Esophagus mucosa (tissue), 1 donor: ENCODE data around the gene BFSP2. TPM values are rescaled to one million over a fixed set of nuclear protein-coding genes. Genes with fewer than 3 reads are reported as not detected.

ENCODE experiments used
- ATAC-seq: fragments of 200-7000 bp; cut with Tn5 transposase; one replicate; pipeline ENCODE4 v1.9.1; 2020
- total RNA-seq: library from RNA; stranded (reverse); gene quantifications from one replicate; pipeline ENCODE4 v1.2.4, GENCODE V29; 2023
- donor health status: DM: yes; HTN: yes; CAD: no.

BFSP2 gene
- total RNA-seq, 1 donor from 2014 or later: not detected

- ATAC-seq: peak; percentile 66
These were observed 15.4 kb upstream of the BFSP2 start for GRCh38 chr3:133384331-133385027.

- ATAC-seq: no peak
These were observed 13.0 kb upstream of the BFSP2 start for GRCh38 chr3:133386876-133387275.

- no peak for ATAC-seq
These were observed 12.5 kb upstream of the BFSP2 start for GRCh38 chr3:133387341-133387740.

GRCh38 chr3:133388696-133389395 is 11.0 kb upstream of the BFSP2 start:
- no peak for ATAC-seq

- no peak for ATAC-seq
These were observed 9.1 kb upstream of the BFSP2 start for GRCh38 chr3:133390715-133391114.

GRCh38 chr3:133393204-133393603 is 6.7 kb upstream of the BFSP2 start:
- ATAC-seq: no peak

- ATAC-seq: no peak
These were observed 6.0 kb upstream of the BFSP2 start for GRCh38 chr3:133393691-133394474.

GRCh38 chr3:133394561-133395311 is 5.1 kb upstream of the BFSP2 start:
- no peak for ATAC-seq

GRCh38 chr3:133396906-133397305 is 3.0 kb upstream of the BFSP2 start:
- no peak for ATAC-seq

GRCh38 chr3:133401374-133402135 is 1.7 kb downstream of the BFSP2 start:
- no peak for ATAC-seq

GRCh38 chr3:133404920-133405319 is 5.1 kb downstream of the BFSP2 start:
- no peak for ATAC-seq

- ATAC-seq: no peak
These were observed 8.5 kb downstream of the BFSP2 start for GRCh38 chr3:133408366-133408765.

GRCh38 chr3:133408961-133409360 is 9.1 kb downstream of the BFSP2 start:
- ATAC-seq: no peak

GRCh38 chr3:133410191-133410892 is 10.5 kb downstream of the BFSP2 start:
- no peak for ATAC-seq

GRCh38 chr3:133412183-133413132 is 12.6 kb downstream of the BFSP2 start:
- ATAC-seq: no peak

GRCh38 chr3:133413161-133414020 is 13.5 kb downstream of the BFSP2 start:
- no peak for ATAC-seq

- no peak for ATAC-seq
These were observed 14.2 kb downstream of the BFSP2 start for GRCh38 chr3:133414021-133414392.

GRCh38 chr3:133418361-133418760 is 18.5 kb downstream of the BFSP2 start:
- no peak for ATAC-seq
